Measurements from ENCODE around the gene RAB8A. TPM values are rescaled to one million over a fixed set of nuclear protein-coding genes. Genes with fewer than 3 reads are reported as not detected.

RAB8A gene
- total and polyA plus RNA-seq, 2 of the 8 experiments (the other 6 are each of a cell fraction or from before 2014, with no cell fraction given) = 65.8 to 97.0 TPM

- TF ChIP-seq RXRA (IDR thresholded peaks at IDR 0.05; ENCODE audit: insufficient read depth, low read depth, low read length) (no peak), CHD1 (IDR thresholded peaks at IDR 0.05; ENCODE audit: low read depth, low read length) (no peak), USF2 (IDR thresholded peaks at IDR 0.05; ENCODE audit: low read length) (no peak; the same call in 1 of the 2 replicates), BACH1 (IDR thresholded peaks at IDR 0.05; ENCODE audit: low read length) (no peak), JUN (IDR thresholded peaks at IDR 0.05; ENCODE audit: low read depth, low read length) (no peak), KDM4A (IDR thresholded peaks at IDR 0.05; ENCODE audit: low read depth, low read length, severe bottlenecking) (peak; percentile 19), CEBPB (IDR thresholded peaks at IDR 0.05; ENCODE audit: low read depth, low read length) (no peak), MAFK (IDR thresholded peaks at IDR 0.05; ENCODE audit: low read depth, low read length) (no peak), RNF2 (IDR thresholded peaks at IDR 0.05; ENCODE audit: borderline replicate concordance, low read depth, low read length, missing control alignments, poor library complexity, severe bottlenecking) (no peak), TAF1 (IDR thresholded peaks at IDR 0.05; ENCODE audit: low read depth, low read length) (peak; percentile 66; the same call in 1 of the 2 replicates), SIRT6 (IDR thresholded peaks at IDR 0.05; ENCODE audit: low read length) (no peak), SIX5 (IDR thresholded peaks at IDR 0.05; ENCODE audit: low read depth, low read length) (no peak), ZNF274 (IDR thresholded peaks at IDR 0.05; ENCODE audit: borderline replicate concordance, extremely low read depth, low read length) (no peak), POU5F1 (IDR thresholded peaks at IDR 0.05; ENCODE audit: low read depth, low read length) (no peak), HDAC6 (IDR thresholded peaks at IDR 0.05; ENCODE audit: low read depth, low read length) (no peak), SRF (IDR thresholded peaks at IDR 0.05; ENCODE audit: low read depth, low read length) (no peak), SP2 (IDR thresholded peaks at IDR 0.05; ENCODE audit: low read length) (peak; percentile 67), CREB1 (IDR thresholded peaks at IDR 0.05) (peak; percentile 95), SP1 (IDR thresholded peaks at IDR 0.05; ENCODE audit: low read depth, low read length) (peak; percentile 95), SUZ12 (IDR thresholded peaks at IDR 0.05; ENCODE audit: low read length) (no peak), CBX5 (IDR thresholded peaks at IDR 0.05; ENCODE audit: low read depth, low read length) (no peak), EGR1 (IDR thresholded peaks at IDR 0.05; ENCODE audit: borderline replicate concordance, low read depth, low read length) (peak; percentile 8; the same call in 1 of the 2 replicates), BCL11A (IDR thresholded peaks at IDR 0.05; ENCODE audit: low read depth in 2 of 2, low read length in 2 of 2) (no peak), CTBP2 (IDR thresholded peaks at IDR 0.05; ENCODE audit: borderline replicate concordance, insufficient read depth, insufficient read length, low read length) (no peak), JUND (IDR thresholded peaks at IDR 0.05; ENCODE audit: low read length) (peak; percentile 44; the same call in 1 of the 2 replicates)
Measured at GRCh38 chr19:16111160-16111908, at the start of gene RAB8A (continued).

Data from H1 (cell line).